Brain microvascular endothelial cell (primary cell): ENCODE measurements around the gene SAMD5.

Experiments used
- DNase-seq: peaks from one replicate; pipeline ENCODE4 v3.0.0-alpha.2; 2020
- H3K27ac ChIP-seq: fragments of 250-450 bp; sonication (Bioruptor Pico); 2 replicates; pipeline ENCODE4 v1.5.1; 2020; ENCODE audit warnings: mild to moderate bottlenecking, moderate library complexity
- H3K27me3 ChIP-seq: fragments of 250-450 bp; sonication (Bioruptor Pico); replicated peaks from 2 replicates; pipeline ENCODE4 v1.5.1; 2020; ENCODE audit warnings: mild to moderate bottlenecking
- H3K36me3 ChIP-seq: fragments of 250-450 bp; sonication (Bioruptor Pico); replicated peaks from 2 replicates; pipeline ENCODE4 v1.5.1; 2020; ENCODE audit warnings: mild to moderate bottlenecking
- H3K4me3 ChIP-seq: 2 replicates; pipeline ENCODE4 v1.5.1; 2011; ENCODE audit warnings: low read depth, mild to moderate bottlenecking, control low read depth, low read length, moderate library complexity
- in situ Hi-C: cut with HindIII; loops from 2 replicates; pipeline ENCODE4 v1.10.0; 2017; ENCODE audit warnings: low sequenced_read_pairs, low pct_ligation_motif_present
- TF ChIP-seq, protein P1 (sequence below): IDR thresholded peaks from 2 replicates; pipeline ENCODE4 v1.5.1; 2011; ENCODE audit warnings: low read depth, mild to moderate bottlenecking, moderate library complexity, low read length, control low read depth, inconsistent platforms; ENCODE audit errors: missing control alignments

SAMD5 gene

GRCh38 chr6:147585256-147585655 is 76.8 kb downstream of the SAMD5 start:
- TF ChIP-seq, protein P1, sequence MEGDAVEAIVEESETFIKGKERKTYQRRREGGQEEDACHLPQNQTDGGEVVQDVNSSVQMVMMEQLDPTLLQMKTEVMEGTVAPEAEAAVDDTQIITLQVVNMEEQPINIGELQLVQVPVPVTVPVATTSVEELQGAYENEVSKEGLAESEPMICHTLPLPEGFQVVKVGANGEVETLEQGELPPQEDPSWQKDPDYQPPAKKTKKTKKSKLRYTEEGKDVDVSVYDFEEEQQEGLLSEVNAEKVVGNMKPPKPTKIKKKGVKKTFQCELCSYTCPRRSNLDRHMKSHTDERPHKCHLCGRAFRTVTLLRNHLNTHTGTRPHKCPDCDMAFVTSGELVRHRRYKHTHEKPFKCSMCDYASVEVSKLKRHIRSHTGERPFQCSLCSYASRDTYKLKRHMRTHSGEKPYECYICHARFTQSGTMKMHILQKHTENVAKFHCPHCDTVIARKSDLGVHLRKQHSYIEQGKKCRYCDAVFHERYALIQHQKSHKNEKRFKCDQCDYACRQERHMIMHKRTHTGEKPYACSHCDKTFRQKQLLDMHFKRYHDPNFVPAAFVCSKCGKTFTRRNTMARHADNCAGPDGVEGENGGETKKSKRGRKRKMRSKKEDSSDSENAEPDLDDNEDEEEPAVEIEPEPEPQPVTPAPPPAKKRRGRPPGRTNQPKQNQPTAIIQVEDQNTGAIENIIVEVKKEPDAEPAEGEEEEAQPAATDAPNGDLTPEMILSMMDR, result no peak
- no peak for DNase-seq
- in situ Hi-C loops, result no loop called here
- no peaks in the 10 kb centered on the region for H3K36me3 ChIP-seq
- no peak overlapping the region for H3K4me3 ChIP-seq
- no peaks in the 10 kb centered on the region for H3K27me3 ChIP-seq
- no peak overlapping the region for H3K27ac ChIP-seq

DNA sequence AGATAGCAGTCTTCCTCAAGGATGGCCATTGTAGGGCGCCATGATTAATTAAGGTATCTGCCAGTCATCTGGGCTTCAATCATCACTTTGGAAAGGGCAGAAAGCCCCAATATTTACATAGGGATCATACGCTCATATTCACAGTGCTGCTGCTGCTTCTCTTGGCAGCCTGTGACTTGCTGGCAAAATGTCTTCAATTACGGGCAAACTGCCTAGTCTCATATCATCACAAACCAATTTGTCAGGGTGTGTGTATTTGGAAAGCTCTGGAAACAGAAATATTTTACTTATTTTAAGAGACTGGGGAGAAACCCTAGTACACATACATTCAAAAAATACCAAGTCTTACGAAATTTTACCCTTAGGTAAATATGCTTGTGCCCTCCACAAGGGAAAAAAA is 77.6 kb downstream of the SAMD5 start:
- Histone ChIP-seq H3K27ac (no peak overlapping the region), H3K4me3 (no peak overlapping the region), H3K27me3 (no peaks in the 10 kb centered on the region), H3K36me3 (no peaks in the 10 kb centered on the region)
- in situ Hi-C loops, result no loop called here
- TF ChIP-seq, protein P1, result no peak
- DNase-seq, result no peak

GRCh38 chr6:147587907-147588306 is 79.4 kb downstream of the SAMD5 start:
- Histone ChIP-seq H3K27me3 (no peaks in the 10 kb centered on the region), H3K27ac (no peak overlapping the region), H3K4me3 (no peak overlapping the region), H3K36me3 (no peaks in the 10 kb centered on the region)
- TF ChIP-seq, protein P1, result no peak
- DNase-seq, result no peak
- in situ Hi-C loops, result no loop called here

DNA sequence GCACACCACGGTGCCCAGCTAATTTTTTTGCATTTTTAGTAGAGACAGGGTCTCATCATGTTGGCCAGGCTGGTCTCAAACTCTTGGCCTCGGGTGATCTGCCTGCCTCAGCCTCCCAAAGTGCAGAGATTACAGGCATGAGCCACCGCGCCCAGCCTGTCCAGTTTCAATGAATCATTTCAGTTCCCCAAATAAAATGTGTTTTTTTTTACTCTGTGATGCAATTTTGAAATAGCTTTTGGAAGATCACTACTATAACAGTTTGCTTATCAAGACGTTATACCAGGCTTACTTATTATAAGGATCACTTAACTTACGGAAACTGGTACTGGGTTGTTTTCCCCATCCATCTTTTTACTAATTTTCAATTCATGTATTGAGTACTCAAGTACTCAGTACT is 80.0 kb downstream of the SAMD5 start:
- in situ Hi-C loops, result no loop called here

GRCh38 chr6:147589739-147590250 is 81.3 kb downstream of the SAMD5 start:
- H3K4me3 ChIP-seq, result no peak overlapping the region
- no peaks in the 10 kb centered on the region for H3K36me3 ChIP-seq
- no peak for DNase-seq
- H3K27me3 ChIP-seq, result no peaks in the 10 kb centered on the region
- H3K27ac ChIP-seq, result no peak overlapping the region
- in situ Hi-C loops, result no loop called here
- TF ChIP-seq, protein P1, result no peak

More for the DNA sequence above, 80.0 kb downstream of the SAMD5 start:
- Histone ChIP-seq H3K27ac (no peak overlapping the region), H3K36me3 (no peaks in the 10 kb centered on the region), H3K4me3 (no peak overlapping the region), H3K27me3 (no peaks in the 10 kb centered on the region)
- TF ChIP-seq, protein P1, result no peak
- DNase-seq, result no peak

- TF ChIP-seq, protein P1, result no peak
- H3K27me3 ChIP-seq, result no peaks in the 10 kb centered on the region
- H3K27ac ChIP-seq, result no peak overlapping the region
- in situ Hi-C loops, result no loop called here
- DNase-seq, result no peak
- no peak overlapping the region for H3K4me3 ChIP-seq
- no peaks in the 10 kb centered on the region for H3K36me3 ChIP-seq
Observed at GRCh38 chr6:147595961-147596360, 87.5 kb downstream of the SAMD5 start.
